HEK293 (cell line): Measurements from ENCODE around the gene ZHX3.

Source experiments
- CTCF ChIA-PET: fragments of 350-600 bp; formaldehyde crosslinking; extraction: SDS; loops from one replicate; lab custom pipeline; 2021; ENCODE audit warnings: antibody characterized with exemption; lab: Yijun Ruan, JAX
- POLR2A ChIA-PET: fragments of 300-600 bp; formaldehyde crosslinking; extraction: SDS; loops from one replicate; lab custom pipeline; 2020; ENCODE audit warnings: antibody characterized with exemption, inconsistent platforms; lab: Yijun Ruan, JAX
- H3K27ac ChIP-seq: fragments of 200-500 bp; sonication (Bioruptor generic); 2 replicates; pipeline ENCODE4 v1.5.1; 2014; ENCODE audit warnings: low read depth, low read length, control low read depth, inconsistent platforms; ENCODE audit errors: extremely low read depth
- H3K36me3 ChIP-seq, 2 experiments: fragments of 200-500 bp in 1 of 2; sonication (Bioruptor generic) in 1 of 2; 1 replicate in 1 of 2; 2 replicates in 1 of 2; pipeline ENCODE4 v1.5.1; 2014 to 2017; ENCODE audit warnings: inconsistent platforms in 2 of 2, low read length in 2 of 2; ENCODE audit not compliant: control insufficient read depth in 2 of 2, insufficient read depth in 1 of 2
- H3K4me1 ChIP-seq: fragments of 200-500 bp; sonication (Bioruptor generic); 2 replicates; pipeline ENCODE4 v1.5.1; 2014; ENCODE audit warnings: mild to moderate bottlenecking, low read length, inconsistent platforms; ENCODE audit not compliant: control insufficient read depth, insufficient read depth
- H3K4me3 ChIP-seq: 2 replicates; pipeline ENCODE4 v1.5.1; 2011; ENCODE audit warnings: low read depth, mild to moderate bottlenecking, control low read depth, low read length, moderate library complexity
- H3K9me3 ChIP-seq: fragments of 200-500 bp; sonication (Bioruptor generic); 2 replicates; pipeline ENCODE4 v1.5.1; 2014; ENCODE audit warnings: low read depth, low read length, inconsistent platforms; ENCODE audit not compliant: control insufficient read depth, insufficient read depth
- FEZF1 ChIP-seq: fragments of 450-650 bp; formaldehyde crosslinking; IDR thresholded peaks from 2 replicates; pipeline ENCODE4 v1.5.1; 2016; ENCODE audit warnings: missing biosample characterization, missing genetic modification characterization
- GLIS1 ChIP-seq: fragments of 450-650 bp; formaldehyde crosslinking; IDR thresholded peaks from 2 replicates; pipeline ENCODE4 v1.5.1; 2016; ENCODE audit warnings: missing biosample characterization, missing genetic modification characterization
- TCF7L2 ChIP-seq: IDR thresholded peaks from 2 replicates; pipeline ENCODE4 v1.6.1; 2011; ENCODE audit warnings: low read depth, mild to moderate bottlenecking, inconsistent platforms, low read length, moderate library complexity, borderline replicate concordance
- ZBTB21 ChIP-seq: fragments of 450-650 bp; formaldehyde crosslinking; IDR thresholded peaks from 2 replicates; pipeline ENCODE4 v1.5.1; 2017; ENCODE audit warnings: missing biosample characterization, missing genetic modification characterization
- ZFP37 ChIP-seq: fragments of 450-650 bp; formaldehyde crosslinking; IDR thresholded peaks from 2 replicates; pipeline ENCODE4 v1.5.1; 2016; ENCODE audit warnings: missing biosample characterization, missing genetic modification characterization
- ZNF155 ChIP-seq: fragments of 450-650 bp; formaldehyde crosslinking; IDR thresholded peaks from 2 replicates; pipeline ENCODE4 v1.5.1; 2016; ENCODE audit warnings: missing biosample characterization, missing genetic modification characterization
- ZNF157 ChIP-seq: fragments of 450-650 bp; formaldehyde crosslinking; IDR thresholded peaks from 2 replicates; pipeline ENCODE4 v1.5.1; 2016; ENCODE audit warnings: missing biosample characterization, missing genetic modification characterization
- ZNF19 ChIP-seq: fragments of 450-650 bp; formaldehyde crosslinking; IDR thresholded peaks from 2 replicates; pipeline ENCODE4; 2016; ENCODE audit warnings: missing biosample characterization, missing genetic modification characterization, low read depth
- ZNF404 ChIP-seq: fragments of 450-650 bp; formaldehyde crosslinking; IDR thresholded peaks from 2 replicates; pipeline ENCODE4 v1.5.1; 2017; ENCODE audit warnings: missing biosample characterization, missing genetic modification characterization
- ZNF426 ChIP-seq: fragments of 450-650 bp; formaldehyde crosslinking; IDR thresholded peaks from 2 replicates; pipeline ENCODE4 v1.5.1; 2017; ENCODE audit warnings: missing biosample characterization, missing genetic modification characterization, mild to moderate bottlenecking, inconsistent platforms, moderate library complexity
- ZNF571 ChIP-seq: fragments of 450-650 bp; formaldehyde crosslinking; IDR thresholded peaks from 2 replicates; pipeline ENCODE4 v1.5.0; 2017; ENCODE audit warnings: missing biosample characterization, missing genetic modification characterization
- ZNF664 ChIP-seq: fragments of 450-650 bp; formaldehyde crosslinking; IDR thresholded peaks from 2 replicates; pipeline ENCODE4 v1.5.1; 2016; ENCODE audit warnings: missing biosample characterization, missing genetic modification characterization
- ZNF768 ChIP-seq: fragments of 450-650 bp; formaldehyde crosslinking; IDR thresholded peaks from 2 replicates; pipeline ENCODE4 v1.5.1; 2018; ENCODE audit warnings: missing biosample characterization, mild to moderate bottlenecking, missing genetic modification characterization
- TF ChIP-seq, protein P1 (sequence below): fragments of 450-650 bp; formaldehyde crosslinking; IDR thresholded peaks from 2 replicates; pipeline ENCODE4 v1.5.1; 2016; ENCODE audit warnings: missing biosample characterization, missing genetic modification characterization
- TF ChIP-seq, protein P2 (sequence below): fragments of 450-650 bp; formaldehyde crosslinking; IDR thresholded peaks from 2 replicates; pipeline ENCODE4 v1.5.1; 2016; ENCODE audit warnings: missing biosample characterization, missing genetic modification characterization
- TF ChIP-seq, protein P3 (sequence below): fragments of 450-650 bp; formaldehyde crosslinking; IDR thresholded peaks from 2 replicates; pipeline ENCODE4 v1.5.1; 2016; ENCODE audit warnings: missing biosample characterization, missing genetic modification characterization, borderline replicate concordance
- TF ChIP-seq, protein P4 (sequence below): fragments of 450-650 bp; formaldehyde crosslinking; IDR thresholded peaks from 2 replicates; pipeline ENCODE4 v1.5.1; 2016; ENCODE audit warnings: missing biosample characterization, missing genetic modification characterization
- TF ChIP-seq, protein P5 (sequence below): fragments of 450-650 bp; formaldehyde crosslinking; IDR thresholded peaks from 2 replicates; pipeline ENCODE4 v1.5.1; 2016; ENCODE audit warnings: missing biosample characterization, missing genetic modification characterization

The ZHX3 gene

DNA sequence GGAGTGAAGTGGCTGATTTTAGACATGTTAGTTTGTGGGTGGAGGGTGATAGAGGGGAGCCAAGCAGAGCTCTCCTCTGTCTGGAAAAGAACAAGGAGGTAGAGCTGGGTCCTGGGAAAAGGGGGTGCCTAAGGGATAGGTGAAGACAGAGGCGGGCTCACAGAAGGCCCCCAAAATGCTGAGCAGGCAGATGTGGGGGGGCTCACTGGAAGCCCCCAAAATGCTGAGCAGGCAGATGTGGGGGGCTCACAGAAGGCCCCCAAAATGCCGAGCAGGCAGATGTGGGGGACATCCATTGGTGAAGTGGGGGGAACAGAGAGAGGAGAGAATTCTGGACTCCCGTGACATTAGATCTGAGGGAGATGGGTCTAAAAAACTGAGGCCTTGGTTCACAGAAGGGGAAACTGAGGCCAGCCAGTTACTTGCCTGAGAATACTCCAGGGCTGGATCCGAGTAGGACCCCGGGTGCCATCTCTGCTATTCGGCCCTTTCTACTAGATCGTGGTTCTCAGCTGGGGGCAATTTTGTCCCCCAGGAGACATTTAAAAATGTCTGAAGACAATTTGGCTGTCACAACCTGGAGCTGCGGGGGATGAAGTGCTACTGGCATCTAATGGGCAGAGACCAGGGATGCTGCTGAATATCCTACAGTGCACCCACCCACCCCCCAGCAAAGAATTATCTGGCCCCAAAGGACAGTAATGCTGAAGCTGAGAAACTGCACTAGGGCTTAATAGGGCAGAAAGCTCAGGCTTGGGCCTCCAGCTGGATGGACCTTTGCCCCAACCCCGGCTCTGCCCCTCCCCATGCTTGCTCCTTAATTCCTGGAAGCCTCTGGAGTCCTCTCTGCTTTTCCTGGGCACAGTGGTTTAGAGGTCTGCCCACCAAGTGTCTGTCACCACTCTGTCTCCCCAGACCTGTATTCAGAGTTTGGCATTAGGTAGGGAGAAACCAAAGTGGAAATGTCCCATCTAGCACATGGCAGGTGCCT lies 25.2 kb upstream of the ZHX3 start:
- peaks cover 0 to 21% of the 10 kb centered on the region in 2 experiments; a peak in 1 of 3 replicates for H3K36me3 ChIP-seq
- no peak overlapping the region for H3K4me3 ChIP-seq
- CTCF ChIA-PET = interaction anchor here (0.6 to 1.0 kb wide), 4 partner anchors 16 to 200 kb away, joined by 3 to 7 read pairs (median 5); no protein-coding TSS in a partner anchor
- TF ChIP-seq ZNF157 (tag by site-specific recombination) (no peak), ZBTB21 (tag by site-specific recombination) (no peak), ZNF19 (tag by site-specific recombination) (no peak), TCF7L2 (no peak), ZNF571 (tag by site-specific recombination) (no peak), FEZF1 (tag by site-specific recombination) (no peak), ZNF768 (no peak), GLIS1 (tag by site-specific recombination) (0 out of 2 replicates have a peak, but pooled peaks have one; percentile 11), ZFP37 (no peak), ZNF426 (tag by site-specific recombination) (no peak), ZNF664 (tag by site-specific recombination) (no peak), ZNF155 (tag by site-specific recombination) (no peak), ZNF404 (tag by site-specific recombination) (no peak)
- TF ChIP-seq, protein P1, sequence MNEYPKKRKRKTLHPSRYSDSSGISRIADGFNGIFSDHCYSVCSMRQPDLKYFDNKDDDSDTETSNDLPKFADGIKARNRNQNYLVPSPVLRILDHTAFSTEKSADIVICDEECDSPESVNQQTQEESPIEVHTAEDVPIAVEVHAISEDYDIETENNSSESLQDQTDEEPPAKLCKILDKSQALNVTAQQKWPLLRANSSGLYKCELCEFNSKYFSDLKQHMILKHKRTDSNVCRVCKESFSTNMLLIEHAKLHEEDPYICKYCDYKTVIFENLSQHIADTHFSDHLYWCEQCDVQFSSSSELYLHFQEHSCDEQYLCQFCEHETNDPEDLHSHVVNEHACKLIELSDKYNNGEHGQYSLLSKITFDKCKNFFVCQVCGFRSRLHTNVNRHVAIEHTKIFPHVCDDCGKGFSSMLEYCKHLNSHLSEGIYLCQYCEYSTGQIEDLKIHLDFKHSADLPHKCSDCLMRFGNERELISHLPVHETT (tag by site-specific recombination) = no peak
- TF ChIP-seq, protein P2, sequence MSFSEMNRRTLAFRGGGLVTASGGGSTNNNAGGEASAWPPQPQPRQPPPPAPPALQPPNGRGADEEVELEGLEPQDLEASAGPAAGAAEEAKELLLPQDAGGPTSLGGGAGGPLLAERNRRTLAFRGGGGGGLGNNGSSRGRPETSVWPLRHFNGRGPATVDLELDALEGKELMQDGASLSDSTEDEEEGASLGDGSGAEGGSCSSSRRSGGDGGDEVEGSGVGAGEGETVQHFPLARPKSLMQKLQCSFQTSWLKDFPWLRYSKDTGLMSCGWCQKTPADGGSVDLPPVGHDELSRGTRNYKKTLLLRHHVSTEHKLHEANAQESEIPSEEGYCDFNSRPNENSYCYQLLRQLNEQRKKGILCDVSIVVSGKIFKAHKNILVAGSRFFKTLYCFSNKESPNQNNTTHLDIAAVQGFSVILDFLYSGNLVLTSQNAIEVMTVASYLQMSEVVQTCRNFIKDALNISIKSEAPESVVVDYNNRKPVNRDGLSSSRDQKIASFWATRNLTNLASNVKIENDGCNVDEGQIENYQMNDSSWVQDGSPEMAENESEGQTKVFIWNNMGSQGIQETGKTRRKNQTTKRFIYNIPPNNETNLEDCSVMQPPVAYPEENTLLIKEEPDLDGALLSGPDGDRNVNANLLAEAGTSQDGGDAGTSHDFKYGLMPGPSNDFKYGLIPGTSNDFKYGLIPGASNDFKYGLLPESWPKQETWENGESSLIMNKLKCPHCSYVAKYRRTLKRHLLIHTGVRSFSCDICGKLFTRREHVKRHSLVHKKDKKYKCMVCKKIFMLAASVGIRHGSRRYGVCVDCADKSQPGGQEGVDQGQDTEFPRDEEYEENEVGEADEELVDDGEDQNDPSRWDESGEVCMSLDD = 0 out of 2 replicates have a peak, but pooled peaks have one; percentile 31
- TF ChIP-seq, protein P3, sequence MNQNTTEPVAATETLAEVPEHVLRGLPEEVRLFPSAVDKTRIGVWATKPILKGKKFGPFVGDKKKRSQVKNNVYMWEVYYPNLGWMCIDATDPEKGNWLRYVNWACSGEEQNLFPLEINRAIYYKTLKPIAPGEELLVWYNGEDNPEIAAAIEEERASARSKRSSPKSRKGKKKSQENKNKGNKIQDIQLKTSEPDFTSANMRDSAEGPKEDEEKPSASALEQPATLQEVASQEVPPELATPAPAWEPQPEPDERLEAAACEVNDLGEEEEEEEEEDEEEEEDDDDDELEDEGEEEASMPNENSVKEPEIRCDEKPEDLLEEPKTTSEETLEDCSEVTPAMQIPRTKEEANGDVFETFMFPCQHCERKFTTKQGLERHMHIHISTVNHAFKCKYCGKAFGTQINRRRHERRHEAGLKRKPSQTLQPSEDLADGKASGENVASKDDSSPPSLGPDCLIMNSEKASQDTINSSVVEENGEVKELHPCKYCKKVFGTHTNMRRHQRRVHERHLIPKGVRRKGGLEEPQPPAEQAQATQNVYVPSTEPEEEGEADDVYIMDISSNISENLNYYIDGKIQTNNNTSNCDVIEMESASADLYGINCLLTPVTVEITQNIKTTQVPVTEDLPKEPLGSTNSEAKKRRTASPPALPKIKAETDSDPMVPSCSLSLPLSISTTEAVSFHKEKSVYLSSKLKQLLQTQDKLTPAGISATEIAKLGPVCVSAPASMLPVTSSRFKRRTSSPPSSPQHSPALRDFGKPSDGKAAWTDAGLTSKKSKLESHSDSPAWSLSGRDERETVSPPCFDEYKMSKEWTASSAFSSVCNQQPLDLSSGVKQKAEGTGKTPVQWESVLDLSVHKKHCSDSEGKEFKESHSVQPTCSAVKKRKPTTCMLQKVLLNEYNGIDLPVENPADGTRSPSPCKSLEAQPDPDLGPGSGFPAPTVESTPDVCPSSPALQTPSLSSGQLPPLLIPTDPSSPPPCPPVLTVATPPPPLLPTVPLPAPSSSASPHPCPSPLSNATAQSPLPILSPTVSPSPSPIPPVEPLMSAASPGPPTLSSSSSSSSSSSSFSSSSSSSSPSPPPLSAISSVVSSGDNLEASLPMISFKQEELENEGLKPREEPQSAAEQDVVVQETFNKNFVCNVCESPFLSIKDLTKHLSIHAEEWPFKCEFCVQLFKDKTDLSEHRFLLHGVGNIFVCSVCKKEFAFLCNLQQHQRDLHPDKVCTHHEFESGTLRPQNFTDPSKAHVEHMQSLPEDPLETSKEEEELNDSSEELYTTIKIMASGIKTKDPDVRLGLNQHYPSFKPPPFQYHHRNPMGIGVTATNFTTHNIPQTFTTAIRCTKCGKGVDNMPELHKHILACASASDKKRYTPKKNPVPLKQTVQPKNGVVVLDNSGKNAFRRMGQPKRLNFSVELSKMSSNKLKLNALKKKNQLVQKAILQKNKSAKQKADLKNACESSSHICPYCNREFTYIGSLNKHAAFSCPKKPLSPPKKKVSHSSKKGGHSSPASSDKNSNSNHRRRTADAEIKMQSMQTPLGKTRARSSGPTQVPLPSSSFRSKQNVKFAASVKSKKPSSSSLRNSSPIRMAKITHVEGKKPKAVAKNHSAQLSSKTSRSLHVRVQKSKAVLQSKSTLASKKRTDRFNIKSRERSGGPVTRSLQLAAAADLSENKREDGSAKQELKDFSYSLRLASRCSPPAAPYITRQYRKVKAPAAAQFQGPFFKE (tag by site-specific recombination) = no peak
- TF ChIP-seq, protein P4, sequence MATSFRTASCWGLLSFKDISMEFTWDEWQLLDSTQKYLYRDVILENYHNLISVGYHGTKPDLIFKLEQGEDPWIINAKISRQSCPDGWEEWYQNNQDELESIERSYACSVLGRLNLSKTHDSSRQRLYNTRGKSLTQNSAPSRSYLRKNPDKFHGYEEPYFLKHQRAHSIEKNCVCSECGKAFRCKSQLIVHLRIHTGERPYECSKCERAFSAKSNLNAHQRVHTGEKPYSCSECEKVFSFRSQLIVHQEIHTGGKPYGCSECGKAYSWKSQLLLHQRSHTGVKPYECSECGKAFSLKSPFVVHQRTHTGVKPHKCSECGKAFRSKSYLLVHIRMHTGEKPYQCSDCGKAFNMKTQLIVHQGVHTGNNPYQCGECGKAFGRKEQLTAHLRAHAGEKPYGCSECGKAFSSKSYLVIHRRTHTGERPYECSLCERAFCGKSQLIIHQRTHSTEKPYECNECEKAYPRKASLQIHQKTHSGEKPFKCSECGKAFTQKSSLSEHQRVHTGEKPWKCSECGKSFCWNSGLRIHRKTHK (tag by site-specific recombination) = no peak
- TF ChIP-seq, protein P5, sequence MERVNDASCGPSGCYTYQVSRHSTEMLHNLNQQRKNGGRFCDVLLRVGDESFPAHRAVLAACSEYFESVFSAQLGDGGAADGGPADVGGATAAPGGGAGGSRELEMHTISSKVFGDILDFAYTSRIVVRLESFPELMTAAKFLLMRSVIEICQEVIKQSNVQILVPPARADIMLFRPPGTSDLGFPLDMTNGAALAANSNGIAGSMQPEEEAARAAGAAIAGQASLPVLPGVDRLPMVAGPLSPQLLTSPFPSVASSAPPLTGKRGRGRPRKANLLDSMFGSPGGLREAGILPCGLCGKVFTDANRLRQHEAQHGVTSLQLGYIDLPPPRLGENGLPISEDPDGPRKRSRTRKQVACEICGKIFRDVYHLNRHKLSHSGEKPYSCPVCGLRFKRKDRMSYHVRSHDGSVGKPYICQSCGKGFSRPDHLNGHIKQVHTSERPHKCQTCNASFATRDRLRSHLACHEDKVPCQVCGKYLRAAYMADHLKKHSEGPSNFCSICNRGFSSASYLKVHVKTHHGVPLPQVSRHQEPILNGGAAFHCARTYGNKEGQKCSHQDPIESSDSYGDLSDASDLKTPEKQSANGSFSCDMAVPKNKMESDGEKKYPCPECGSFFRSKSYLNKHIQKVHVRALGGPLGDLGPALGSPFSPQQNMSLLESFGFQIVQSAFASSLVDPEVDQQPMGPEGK (tag by site-specific recombination) = no peak
- H3K9me3 ChIP-seq = no peaks in the 10 kb centered on the region
- H3K27ac ChIP-seq = no peak overlapping the region
- no peaks in the 10 kb centered on the region; the same call in 1 of the 2 replicates for H3K4me1 ChIP-seq
- POLR2A ChIA-PET = interaction anchor here (0.7 kb wide), 1 partner anchor 163 kb away, joined by 3 read pairs; no protein-coding TSS in a partner anchor
